HEK293 (cell line): ENCODE measurements around the gene SLC17A4.

Source experiments
- CTCF ChIA-PET: fragments of 350-600 bp; formaldehyde crosslinking; extraction: SDS; loops from one replicate; lab custom pipeline; 2021; ENCODE audit warnings: antibody characterized with exemption; lab: Yijun Ruan, JAX
- POLR2A ChIA-PET: fragments of 300-600 bp; formaldehyde crosslinking; extraction: SDS; loops from one replicate; lab custom pipeline; 2020; ENCODE audit warnings: antibody characterized with exemption, inconsistent platforms; lab: Yijun Ruan, JAX
- H3K27ac ChIP-seq: fragments of 200-500 bp; sonication (Bioruptor generic); 2 replicates; pipeline ENCODE4 v1.5.1; 2014; ENCODE audit warnings: low read depth, low read length, control low read depth, inconsistent platforms; ENCODE audit errors: extremely low read depth
- H3K36me3 ChIP-seq, 2 experiments: fragments of 200-500 bp in 1 of 2; sonication (Bioruptor generic) in 1 of 2; 1 replicate in 1 of 2; 2 replicates in 1 of 2; pipeline ENCODE4 v1.5.1; 2014 to 2017; ENCODE audit warnings: inconsistent platforms in 2 of 2, low read length in 2 of 2; ENCODE audit not compliant: control insufficient read depth in 2 of 2, insufficient read depth in 1 of 2
- H3K4me1 ChIP-seq: fragments of 200-500 bp; sonication (Bioruptor generic); 2 replicates; pipeline ENCODE4 v1.5.1; 2014; ENCODE audit warnings: mild to moderate bottlenecking, low read length, inconsistent platforms; ENCODE audit not compliant: control insufficient read depth, insufficient read depth
- H3K4me3 ChIP-seq: 2 replicates; pipeline ENCODE4 v1.5.1; 2011; ENCODE audit warnings: low read depth, mild to moderate bottlenecking, control low read depth, low read length, moderate library complexity
- H3K9me3 ChIP-seq: fragments of 200-500 bp; sonication (Bioruptor generic); 2 replicates; pipeline ENCODE4 v1.5.1; 2014; ENCODE audit warnings: low read depth, low read length, inconsistent platforms; ENCODE audit not compliant: control insufficient read depth, insufficient read depth
- GLI4 ChIP-seq: fragments of 450-650 bp; formaldehyde crosslinking; IDR thresholded peaks from 2 replicates; pipeline ENCODE4 v1.5.1; 2016; ENCODE audit warnings: missing biosample characterization, missing genetic modification characterization
- PRDM1 ChIP-seq: fragments of 450-650 bp; formaldehyde crosslinking; IDR thresholded peaks from 2 replicates; pipeline ENCODE4; 2016; ENCODE audit warnings: missing biosample characterization, missing genetic modification characterization
- SP3 ChIP-seq: fragments of 450-650 bp; formaldehyde crosslinking; IDR thresholded peaks from 2 replicates; pipeline ENCODE4 v1.5.1; 2016; ENCODE audit warnings: missing biosample characterization, missing genetic modification characterization
- ZNF10 ChIP-seq: fragments of 450-650 bp; formaldehyde crosslinking; IDR thresholded peaks from 2 replicates; pipeline ENCODE4 v1.5.1; 2017; ENCODE audit warnings: missing biosample characterization, missing genetic modification characterization
- ZNF221 ChIP-seq: fragments of 450-650 bp; formaldehyde crosslinking; IDR thresholded peaks from 2 replicates; pipeline ENCODE4 v1.5.1; 2017; ENCODE audit warnings: missing biosample characterization, missing genetic modification characterization, borderline replicate concordance
- ZNF510 ChIP-seq: fragments of 450-650 bp; formaldehyde crosslinking; IDR thresholded peaks from 2 replicates; pipeline ENCODE4 v1.5.1; 2018; ENCODE audit warnings: mild to moderate bottlenecking, missing genetic modification characterization, missing biosample characterization; ENCODE audit not compliant: insufficient replicate concordance
- ZNF571 ChIP-seq: fragments of 450-650 bp; formaldehyde crosslinking; IDR thresholded peaks from 2 replicates; pipeline ENCODE4 v1.5.0; 2017; ENCODE audit warnings: missing biosample characterization, missing genetic modification characterization
- ZNF626 ChIP-seq: fragments of 450-650 bp; sonication (Bioruptor Pico); formaldehyde crosslinking; IDR thresholded peaks from 2 replicates; pipeline ENCODE4 v1.5.1; 2018; ENCODE audit warnings: missing biosample characterization, missing genetic modification characterization, inconsistent platforms
- ZNF660 ChIP-seq: fragments of 450-650 bp; IDR thresholded peaks from 2 replicates; pipeline ENCODE4 v1.5.1; 2018; ENCODE audit warnings: missing biosample characterization, mild to moderate bottlenecking, missing genetic modification characterization
- TF ChIP-seq, protein P1 (sequence below): fragments of 450-650 bp; formaldehyde crosslinking; IDR thresholded peaks from 2 replicates; pipeline ENCODE4 v1.5.1; 2017; ENCODE audit warnings: missing biosample characterization, missing genetic modification characterization
- TF ChIP-seq, protein P2 (sequence below): fragments of 450-650 bp; formaldehyde crosslinking; IDR thresholded peaks from 2 replicates; pipeline ENCODE4 v1.5.1; 2016; ENCODE audit warnings: missing biosample characterization, missing genetic modification characterization
- TF ChIP-seq, protein P3 (sequence below): IDR thresholded peaks from 2 replicates; pipeline ENCODE4 v1.6.1; 2011; ENCODE audit warnings: mild to moderate bottlenecking, low read depth, low read length, borderline replicate concordance

SLC17A4 gene

DNA sequence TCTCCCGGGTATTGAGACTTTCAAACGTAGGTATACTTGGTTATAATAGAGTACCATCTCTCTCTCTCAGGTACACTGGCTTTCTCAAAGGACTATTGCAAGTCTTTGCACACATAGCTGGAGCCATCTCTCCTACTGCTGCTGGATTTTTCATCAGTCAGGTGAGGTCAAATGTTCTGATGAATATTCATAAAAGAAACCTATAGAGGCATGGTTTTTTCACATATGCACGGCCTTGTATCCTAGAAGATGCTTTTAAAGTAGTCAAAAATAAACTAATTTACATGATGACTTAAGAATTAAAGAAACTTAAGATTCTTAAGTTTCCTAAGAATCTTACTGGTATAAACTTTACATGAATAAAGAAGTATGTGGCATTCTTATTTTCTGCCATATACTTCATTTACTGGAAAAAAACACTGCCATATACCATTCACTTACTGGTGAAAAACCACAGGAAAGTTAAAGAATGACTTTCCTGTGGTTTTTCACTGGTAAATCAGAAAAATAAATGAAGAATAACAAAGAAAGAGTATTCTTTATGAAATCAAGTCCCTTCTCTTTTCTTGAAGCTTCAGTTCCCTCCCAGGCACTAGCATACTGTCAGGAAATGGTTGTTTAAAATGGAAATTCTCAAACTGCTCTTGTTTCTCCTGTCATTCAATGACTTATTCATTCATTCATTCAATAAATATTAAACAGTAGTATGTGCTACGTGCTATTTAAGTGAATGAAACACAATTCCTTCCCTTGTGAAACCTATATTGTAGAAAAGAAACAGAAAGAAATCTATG lies 23.5 kb downstream of the SLC17A4 start:
- no peaks in the 10 kb centered on the region for H3K4me1 ChIP-seq
- H3K9me3 ChIP-seq = no peaks in the 10 kb centered on the region
- CTCF ChIA-PET = no interaction called here
- TF ChIP-seq, protein P1, sequence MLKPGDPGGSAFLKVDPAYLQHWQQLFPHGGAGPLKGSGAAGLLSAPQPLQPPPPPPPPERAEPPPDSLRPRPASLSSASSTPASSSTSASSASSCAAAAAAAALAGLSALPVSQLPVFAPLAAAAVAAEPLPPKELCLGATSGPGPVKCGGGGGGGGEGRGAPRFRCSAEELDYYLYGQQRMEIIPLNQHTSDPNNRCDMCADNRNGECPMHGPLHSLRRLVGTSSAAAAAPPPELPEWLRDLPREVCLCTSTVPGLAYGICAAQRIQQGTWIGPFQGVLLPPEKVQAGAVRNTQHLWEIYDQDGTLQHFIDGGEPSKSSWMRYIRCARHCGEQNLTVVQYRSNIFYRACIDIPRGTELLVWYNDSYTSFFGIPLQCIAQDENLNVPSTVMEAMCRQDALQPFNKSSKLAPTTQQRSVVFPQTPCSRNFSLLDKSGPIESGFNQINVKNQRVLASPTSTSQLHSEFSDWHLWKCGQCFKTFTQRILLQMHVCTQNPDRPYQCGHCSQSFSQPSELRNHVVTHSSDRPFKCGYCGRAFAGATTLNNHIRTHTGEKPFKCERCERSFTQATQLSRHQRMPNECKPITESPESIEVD (tag by site-specific recombination) = no peak
- no peak for TF ChIP-seq ZNF660
- TF ChIP-seq, protein P2, sequence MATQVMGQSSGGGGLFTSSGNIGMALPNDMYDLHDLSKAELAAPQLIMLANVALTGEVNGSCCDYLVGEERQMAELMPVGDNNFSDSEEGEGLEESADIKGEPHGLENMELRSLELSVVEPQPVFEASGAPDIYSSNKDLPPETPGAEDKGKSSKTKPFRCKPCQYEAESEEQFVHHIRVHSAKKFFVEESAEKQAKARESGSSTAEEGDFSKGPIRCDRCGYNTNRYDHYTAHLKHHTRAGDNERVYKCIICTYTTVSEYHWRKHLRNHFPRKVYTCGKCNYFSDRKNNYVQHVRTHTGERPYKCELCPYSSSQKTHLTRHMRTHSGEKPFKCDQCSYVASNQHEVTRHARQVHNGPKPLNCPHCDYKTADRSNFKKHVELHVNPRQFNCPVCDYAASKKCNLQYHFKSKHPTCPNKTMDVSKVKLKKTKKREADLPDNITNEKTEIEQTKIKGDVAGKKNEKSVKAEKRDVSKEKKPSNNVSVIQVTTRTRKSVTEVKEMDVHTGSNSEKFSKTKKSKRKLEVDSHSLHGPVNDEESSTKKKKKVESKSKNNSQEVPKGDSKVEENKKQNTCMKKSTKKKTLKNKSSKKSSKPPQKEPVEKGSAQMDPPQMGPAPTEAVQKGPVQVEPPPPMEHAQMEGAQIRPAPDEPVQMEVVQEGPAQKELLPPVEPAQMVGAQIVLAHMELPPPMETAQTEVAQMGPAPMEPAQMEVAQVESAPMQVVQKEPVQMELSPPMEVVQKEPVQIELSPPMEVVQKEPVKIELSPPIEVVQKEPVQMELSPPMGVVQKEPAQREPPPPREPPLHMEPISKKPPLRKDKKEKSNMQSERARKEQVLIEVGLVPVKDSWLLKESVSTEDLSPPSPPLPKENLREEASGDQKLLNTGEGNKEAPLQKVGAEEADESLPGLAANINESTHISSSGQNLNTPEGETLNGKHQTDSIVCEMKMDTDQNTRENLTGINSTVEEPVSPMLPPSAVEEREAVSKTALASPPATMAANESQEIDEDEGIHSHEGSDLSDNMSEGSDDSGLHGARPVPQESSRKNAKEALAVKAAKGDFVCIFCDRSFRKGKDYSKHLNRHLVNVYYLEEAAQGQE (tag by site-specific recombination) = no peak
- POLR2A ChIA-PET = no interaction called here
- no peaks in the 10 kb centered on the region for H3K36me3 ChIP-seq
- no peak overlapping the region for H3K27ac ChIP-seq
- no peak overlapping the region for H3K4me3 ChIP-seq

DNA sequence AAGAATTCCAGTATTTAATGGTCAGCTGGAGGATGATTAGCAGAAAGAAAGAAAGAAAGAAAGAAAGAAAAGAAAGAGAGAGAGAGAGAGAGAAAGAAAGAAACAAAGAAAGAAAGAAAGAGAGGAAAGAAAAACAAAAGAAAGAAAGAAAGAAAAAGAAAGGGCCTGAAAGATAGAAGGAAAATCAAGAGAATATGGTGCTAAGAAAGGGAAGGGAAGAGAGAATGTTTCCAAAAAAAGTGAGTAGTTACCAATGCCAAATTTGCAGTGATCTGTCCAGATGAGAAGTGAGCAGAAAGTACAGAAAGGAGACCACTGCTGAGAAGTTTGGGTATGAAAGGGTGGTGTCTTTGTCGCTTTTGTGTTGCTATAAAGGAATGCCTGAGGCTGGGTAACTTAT lies 26.6 kb downstream of the SLC17A4 start:
- ChIA-PET POLR2A (no interaction called here), CTCF (interaction anchor here (0.7 to 1.4 kb wide), 3 partner anchors 7 to 900 kb away, joined by 3 to 5 read pairs (median 3); no protein-coding TSS in a partner anchor)
- no peaks in the 10 kb centered on the region for H3K36me3 ChIP-seq
- H3K27ac ChIP-seq = no peak overlapping the region
- no peaks in the 10 kb centered on the region for H3K4me1 ChIP-seq
- H3K4me3 ChIP-seq = no peak overlapping the region
- H3K9me3 ChIP-seq = no peaks in the 10 kb centered on the region
- TF ChIP-seq ZNF510 (no peak), PRDM1 (peak; percentile 70; the same call in 1 of the 2 replicates)

DNA sequence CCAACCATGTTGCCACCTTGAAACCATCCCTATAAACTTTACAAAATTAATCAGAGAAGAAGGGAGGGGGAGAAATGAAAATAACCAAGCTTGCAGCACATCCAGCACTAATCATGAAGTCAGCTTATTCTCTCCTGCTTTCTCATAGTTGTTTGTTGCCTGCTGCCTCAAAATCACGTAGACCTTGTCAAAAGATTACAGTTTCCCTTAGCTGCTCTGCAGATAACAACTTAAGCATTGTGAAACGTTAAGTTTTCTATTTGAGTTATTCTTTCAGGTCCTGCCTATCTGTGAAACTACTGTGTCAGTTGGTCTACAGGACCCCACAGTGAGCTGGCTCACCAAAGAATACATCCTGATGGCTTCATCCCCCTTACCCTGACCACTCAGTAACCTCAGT lies 32.9 kb downstream of the SLC17A4 start:
- no peak overlapping the region for H3K4me3 ChIP-seq
- no peaks in the 10 kb centered on the region for H3K36me3 ChIP-seq
- ChIA-PET POLR2A (no interaction called here), CTCF (interaction anchor here (0.6 to 2.9 kb wide), 16 partner anchors 8 to 216 kb away, joined by 3 to 27 read pairs (median 4); no protein-coding TSS in a partner anchor)
- no peak for TF ChIP-seq ZNF10 (tag by site-specific recombination)
- TF ChIP-seq SP3 (tag by site-specific recombination) = no peak
- TF ChIP-seq ZNF626 (tag by site-specific recombination) = no peak
- TF ChIP-seq GLI4 (tag by site-specific recombination) = no peak
- no peak for TF ChIP-seq ZNF571
- TF ChIP-seq, protein P3, sequence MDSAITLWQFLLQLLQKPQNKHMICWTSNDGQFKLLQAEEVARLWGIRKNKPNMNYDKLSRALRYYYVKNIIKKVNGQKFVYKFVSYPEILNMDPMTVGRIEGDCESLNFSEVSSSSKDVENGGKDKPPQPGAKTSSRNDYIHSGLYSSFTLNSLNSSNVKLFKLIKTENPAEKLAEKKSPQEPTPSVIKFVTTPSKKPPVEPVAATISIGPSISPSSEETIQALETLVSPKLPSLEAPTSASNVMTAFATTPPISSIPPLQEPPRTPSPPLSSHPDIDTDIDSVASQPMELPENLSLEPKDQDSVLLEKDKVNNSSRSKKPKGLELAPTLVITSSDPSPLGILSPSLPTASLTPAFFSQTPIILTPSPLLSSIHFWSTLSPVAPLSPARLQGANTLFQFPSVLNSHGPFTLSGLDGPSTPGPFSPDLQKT = no peak
- TF ChIP-seq ZNF221 (tag by site-specific recombination) = no peak
- H3K9me3 ChIP-seq = no peaks in the 10 kb centered on the region
- H3K27ac ChIP-seq = no peak overlapping the region
- H3K4me1 ChIP-seq = no peaks in the 10 kb centered on the region
